AG10803 (cell line): ENCODE results near the gene NUP205.

Source experiments
- DNase-seq: peaks from one replicate; pipeline ENCODE4 v3.0.0; 2010; ENCODE audit warnings: low read depth
- H3K4me3 ChIP-seq: 2 replicates; pipeline ENCODE4 v1.5.1; 2011; ENCODE audit warnings: mild to moderate bottlenecking, low read length, control low read depth
- TF ChIP-seq, protein P1 (sequence below): conservative IDR thresholded peaks from 2 replicates; pipeline ENCODE4 v1.5.1; 2011; ENCODE audit warnings: mild to moderate bottlenecking, low read length, control low read depth, inconsistent platforms

NUP205 gene

DNA sequence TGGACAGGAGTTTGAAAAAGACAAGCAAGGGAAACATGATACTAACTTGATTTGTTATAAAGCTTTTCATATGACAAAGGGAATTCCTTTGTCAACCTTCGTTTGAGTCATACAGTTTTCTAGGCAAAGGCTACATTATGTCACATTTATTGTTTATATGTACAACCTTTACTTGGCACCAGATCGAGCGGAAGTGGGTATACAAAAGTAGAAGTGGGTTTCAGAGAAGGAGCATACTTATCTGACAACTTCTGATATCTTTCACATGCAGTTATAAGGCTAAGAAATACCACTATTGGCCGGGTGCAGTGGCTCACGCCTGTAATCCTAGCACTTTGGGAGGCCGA lies 115.6 kb downstream of the NUP205 start:
- TF ChIP-seq, protein P1, sequence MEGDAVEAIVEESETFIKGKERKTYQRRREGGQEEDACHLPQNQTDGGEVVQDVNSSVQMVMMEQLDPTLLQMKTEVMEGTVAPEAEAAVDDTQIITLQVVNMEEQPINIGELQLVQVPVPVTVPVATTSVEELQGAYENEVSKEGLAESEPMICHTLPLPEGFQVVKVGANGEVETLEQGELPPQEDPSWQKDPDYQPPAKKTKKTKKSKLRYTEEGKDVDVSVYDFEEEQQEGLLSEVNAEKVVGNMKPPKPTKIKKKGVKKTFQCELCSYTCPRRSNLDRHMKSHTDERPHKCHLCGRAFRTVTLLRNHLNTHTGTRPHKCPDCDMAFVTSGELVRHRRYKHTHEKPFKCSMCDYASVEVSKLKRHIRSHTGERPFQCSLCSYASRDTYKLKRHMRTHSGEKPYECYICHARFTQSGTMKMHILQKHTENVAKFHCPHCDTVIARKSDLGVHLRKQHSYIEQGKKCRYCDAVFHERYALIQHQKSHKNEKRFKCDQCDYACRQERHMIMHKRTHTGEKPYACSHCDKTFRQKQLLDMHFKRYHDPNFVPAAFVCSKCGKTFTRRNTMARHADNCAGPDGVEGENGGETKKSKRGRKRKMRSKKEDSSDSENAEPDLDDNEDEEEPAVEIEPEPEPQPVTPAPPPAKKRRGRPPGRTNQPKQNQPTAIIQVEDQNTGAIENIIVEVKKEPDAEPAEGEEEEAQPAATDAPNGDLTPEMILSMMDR: no peak
- H3K4me3 ChIP-seq: no peak overlapping the region
- DNase-seq: peak; percentile 43

- peak; percentile 73 for DNase-seq
- no peak overlapping the region for H3K4me3 ChIP-seq
- TF ChIP-seq, protein P1: no peak
These were observed 121.2 kb downstream of the NUP205 start for GRCh38 chr7:135678612-135679575.

DNA sequence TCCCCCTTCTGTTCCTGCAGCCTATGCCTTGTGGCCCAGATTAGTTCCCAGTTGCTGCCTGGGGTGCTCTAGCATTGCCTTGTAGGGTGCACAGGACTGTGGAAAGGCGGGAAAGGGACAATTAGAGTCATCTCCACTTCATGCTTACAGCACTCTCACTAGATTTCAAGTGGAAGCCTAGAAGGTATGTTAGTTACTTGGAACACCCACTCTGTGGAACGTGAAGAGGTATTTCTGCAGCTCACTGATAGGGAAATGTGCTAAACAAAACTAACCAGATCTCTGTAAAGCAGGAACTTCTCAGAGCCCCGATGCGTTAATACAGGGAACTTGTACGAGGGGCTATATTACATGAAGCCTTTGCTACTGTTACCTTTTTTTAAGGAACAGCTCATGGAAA lies 124.0 kb downstream of the NUP205 start:
- TF ChIP-seq, protein P1: no peak
- no peak for DNase-seq

DNA sequence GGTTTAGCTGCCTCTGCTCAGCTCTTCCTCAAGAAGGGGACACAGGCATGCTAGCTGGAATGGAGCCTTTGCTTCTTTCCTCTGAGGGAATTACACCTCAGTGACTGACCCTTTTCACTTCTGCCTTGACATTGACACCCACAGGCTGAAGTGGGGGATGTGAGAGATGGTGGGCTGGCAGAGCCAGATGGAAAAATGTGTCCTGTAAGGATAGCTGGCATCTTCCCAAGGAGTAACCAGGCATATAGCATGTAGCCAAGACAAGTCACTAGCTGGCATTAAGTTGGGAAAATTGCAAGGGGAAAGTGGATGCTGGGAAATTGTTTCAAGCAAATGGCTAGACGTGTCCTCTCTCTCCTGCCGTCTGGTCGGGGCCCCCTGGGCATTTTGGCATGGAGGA lies 124.5 kb downstream of the NUP205 start:
- TF ChIP-seq, protein P1: no peak
- DNase-seq: no peak
- no peak overlapping the region for H3K4me3 ChIP-seq

More for the DNA sequence above, 124.0 kb downstream of the NUP205 start:
- no peak overlapping the region for H3K4me3 ChIP-seq

GRCh38 chr7:135683609-135684008 lies 125.9 kb downstream of the NUP205 start:
- H3K4me3 ChIP-seq: no peak overlapping the region
- DNase-seq: no peak
- TF ChIP-seq, protein P1: no peak

GRCh38 chr7:135684136-135684535 lies 126.4 kb downstream of the NUP205 start:
- DNase-seq: peak; percentile 41
- H3K4me3 ChIP-seq: no peak overlapping the region
- TF ChIP-seq, protein P1: no peak

DNA sequence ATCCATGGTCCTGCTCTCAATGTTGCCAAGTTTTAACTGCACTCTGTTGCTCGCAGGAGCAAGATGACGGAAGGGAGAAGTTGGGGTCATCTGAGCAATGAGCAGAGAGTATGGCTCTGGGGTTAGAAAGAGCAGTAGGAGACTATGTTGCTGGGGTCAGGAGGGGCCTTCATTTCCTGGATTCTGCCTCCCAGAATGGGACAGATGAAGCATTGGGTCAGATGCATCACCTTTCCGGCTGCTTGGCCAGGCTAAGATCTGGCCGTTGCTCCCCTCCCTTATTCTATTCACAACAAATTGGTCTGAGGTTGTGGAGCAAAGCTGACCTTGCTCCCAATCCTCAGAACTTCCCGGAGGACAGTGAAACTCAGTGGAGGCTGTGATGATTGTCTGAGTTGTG lies 127.0 kb downstream of the NUP205 start:
- DNase-seq: no peak
- TF ChIP-seq, protein P1: no peak
- no peak overlapping the region for H3K4me3 ChIP-seq
